ENCODE data around the gene DES.
"Not testable (repeated sequence)": the region's sequence is repeated elsewhere in the genome, so short reads cannot be mapped to it uniquely, and the experiment has no call there.

DES gene

GRCh38 chr2:219418155-219419011 lies at the start of gene DES:
DES (plus strand) TSS chr2:219418377; CDS start chr2:219418463, 86 bp downstream.
- no peak for DNase-seq

- DNase-seq, result no peak
Measured at GRCh38 chr2:219368690-219369191, 49.4 kb upstream of the DES start.

GRCh38 chr2:219369447-219369861 lies 48.7 kb upstream of the DES start:
- no peak for DNase-seq

- no peak for DNase-seq
Measured at GRCh38 chr2:219378163-219378851, 39.9 kb upstream of the DES start.

GRCh38 chr2:219380926-219381325 lies 37.3 kb upstream of the DES start:
- DNase-seq, result no peak

GRCh38 chr2:219381448-219381847 lies 36.7 kb upstream of the DES start:
- no peak for DNase-seq

GRCh38 chr2:219384083-219384713 lies 34.0 kb upstream of the DES start:
- DNase-seq, result no peak

GRCh38 chr2:219384859-219385258 lies 33.3 kb upstream of the DES start:
- no peak for DNase-seq

GRCh38 chr2:219385958-219386520 lies 32.1 kb upstream of the DES start:
- DNase-seq, result no peak

GRCh38 chr2:219386532-219387280 lies 31.5 kb upstream of the DES start:
- peak; percentile 9 for DNase-seq

- DNase-seq, result peak; percentile 98
Measured at GRCh38 chr2:219387306-219388120, 30.7 kb upstream of the DES start, which contains the start of gene DNPEP. DNPEP (minus strand) TSS chr2:219387912; CDS start chr2:219387794, 118 bp downstream.

- peak; percentile 99 for DNase-seq
Measured at GRCh38 chr2:219388121-219388906, 29.9 kb upstream of the DES start.

GRCh38 chr2:219388907-219389156 lies 29.3 kb upstream of the DES start:
- DNase-seq, result no peak

- no peak for DNase-seq
Measured at GRCh38 chr2:219392754-219393153, 25.4 kb upstream of the DES start.

- DNase-seq, result not testable (repeated sequence)
Measured at GRCh38 chr2:219395056-219395455, 23.1 kb upstream of the DES start.

GRCh38 chr2:219395609-219396008 lies 22.6 kb upstream of the DES start:
- no peak for DNase-seq

GRCh38 chr2:219396863-219397457 lies 21.2 kb upstream of the DES start:
- no peak for DNase-seq

- DNase-seq, result no peak
Measured at GRCh38 chr2:219398721-219399363, 19.3 kb upstream of the DES start.

GRCh38 chr2:219399716-219400478 lies 18.3 kb upstream of the DES start:
- no peak for DNase-seq

Measured in activated CD4-positive, alpha-beta T cell treated with anti-CD3 and anti-CD28 coated beads, Interleukin-2, Interleukin-6, amounts not matched to agents 100 ng/mL and 50 ng/mL, durations not matched to agents 16 hours and 8 hours (primary cell).